MM.1S (cell line): Measurements from ENCODE around the gene SF3A2.

Source experiments
- CTCF ChIP-seq: fragments of 300-600 bp; sonication (generic); IDR thresholded peaks from 2 replicates; pipeline ENCODE4 v1.5.1; 2016; ENCODE audit warnings: antibody characterized with exemption, low read length, mixed read lengths
- EZH2 ChIP-seq: fragments of 300-600 bp; sonication (generic); optimal IDR thresholded peaks from 2 replicates; pipeline ENCODE3; 2017; ENCODE audit warnings: low read depth, mild to moderate bottlenecking, antibody characterized with exemption, low read length, mixed read lengths
- EZH2phosphoT487 ChIP-seq: fragments of 300-600 bp; sonication (generic); IDR thresholded peaks from 2 replicates; pipeline ENCODE4 v1.6.1; 2018; ENCODE audit warnings: antibody characterized with exemption, low read length

GRCh38 chr19:2228157-2229030, 8.2 kb upstream of the SF3A2 start:
- no peak for TF ChIP-seq CTCF
- TF ChIP-seq EZH2, result no peak
- TF ChIP-seq EZH2phosphoT487, result no peak
